Activated CD4-positive, CD25-positive, alpha-beta regulatory T cell (primary cell): Measurements from ENCODE around the gene CAPN6.

Source experiments
- DNase-seq, 4 experiments: peaks; one replicate each; lab custom pipeline; 2025; lab: John Stamatoyannopoulos, UW

Gene CAPN6

GRCh38 chrX:111200327-111200726 lies 70.0 kb downstream of the CAPN6 start:
- no peak for DNase-seq

- no peak for DNase-seq
Measured at GRCh38 chrX:111199505-111199904, 70.8 kb downstream of the CAPN6 start.
